ENCODE data around the gene IDE. TPM values are rescaled to one million over a fixed set of nuclear protein-coding genes. Genes with fewer than 3 reads are reported as not detected.

Gene IDE
- total RNA-seq, 1 donor from 2014 or later: 15.3 TPM

Other genes starting within 250 kb of the IDE start
- gene KIF11, start 19.0 kb upstream of the IDE start, total RNA-seq: 1.1 and 1.3 TPM in 2 replicates
- 0.26 and 0.38 TPM in 2 replicates for gene HHEX, start 115.9 kb upstream of the IDE start, total RNA-seq

Measured in bronchial epithelial cell (primary cell).